ENCODE measurements around the gene CFAP20DC.
A peak's percentile ranks its signal among the peaks of the same experiment; 100 is the strongest.
"Not testable (repeated sequence)": the region's sequence is repeated elsewhere in the genome, so short reads cannot be mapped to it uniquely, and the experiment has no call there.

Gene CFAP20DC

DNA sequence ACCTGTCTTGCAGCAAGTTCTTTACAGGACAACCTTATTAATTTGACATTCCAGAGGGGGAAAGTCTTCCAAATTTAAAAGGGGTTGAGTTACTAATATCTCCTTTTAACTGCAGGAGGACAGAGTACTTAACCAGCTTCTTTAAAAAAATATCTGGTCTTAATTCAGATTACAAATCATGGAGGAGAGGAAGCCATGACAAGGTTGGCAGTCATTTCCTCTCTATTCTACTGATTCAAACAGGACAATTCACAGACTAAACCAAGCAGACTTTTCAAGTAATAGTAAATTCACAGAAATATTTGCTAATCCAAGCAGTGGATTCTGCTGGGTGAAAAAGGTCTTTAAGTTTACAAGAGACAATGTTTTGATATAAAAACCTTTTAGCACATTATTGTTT lies 185.3 kb downstream of the CFAP20DC start:
- DNase-seq, result no peak

DNA sequence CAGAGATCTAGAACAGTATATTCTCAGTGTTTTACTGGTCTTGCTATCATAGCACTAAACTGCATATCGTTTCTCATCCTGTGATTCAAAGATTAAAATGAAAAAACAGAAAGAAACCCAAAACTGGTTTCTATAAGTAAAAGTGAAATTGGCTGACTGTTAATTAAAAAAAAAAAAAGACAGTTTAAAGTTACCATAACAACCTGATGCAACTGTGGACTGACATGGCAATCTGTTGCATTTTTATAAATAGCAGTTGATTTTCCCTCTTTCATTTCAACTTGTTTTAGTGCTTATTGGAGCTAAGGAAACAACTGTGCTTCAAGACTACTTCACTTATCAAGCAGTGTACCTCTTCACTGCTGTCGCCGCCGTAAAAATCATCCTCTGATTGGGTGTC lies 186.6 kb downstream of the CFAP20DC start:
- no peak for DNase-seq

DNA sequence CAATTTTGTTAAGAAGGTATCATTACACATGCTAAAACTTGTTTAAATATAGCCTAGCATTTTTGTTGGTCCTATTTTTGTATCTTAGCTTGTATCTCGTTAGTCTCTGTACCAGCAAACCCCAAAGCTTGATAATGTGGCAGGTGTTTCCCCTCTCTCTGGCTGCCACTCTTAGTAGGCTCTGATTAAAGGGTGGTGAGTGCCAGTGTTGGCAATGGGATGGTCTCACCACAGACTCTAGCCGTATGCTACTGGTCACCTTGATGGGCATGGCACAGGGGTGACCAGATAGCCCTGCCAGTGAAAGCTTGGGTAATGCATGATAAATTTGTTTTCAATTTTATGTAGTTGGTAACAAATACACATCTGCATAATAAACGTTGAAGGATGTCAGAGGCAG lies 188.3 kb downstream of the CFAP20DC start:
- DNase-seq, result no peak

DNA sequence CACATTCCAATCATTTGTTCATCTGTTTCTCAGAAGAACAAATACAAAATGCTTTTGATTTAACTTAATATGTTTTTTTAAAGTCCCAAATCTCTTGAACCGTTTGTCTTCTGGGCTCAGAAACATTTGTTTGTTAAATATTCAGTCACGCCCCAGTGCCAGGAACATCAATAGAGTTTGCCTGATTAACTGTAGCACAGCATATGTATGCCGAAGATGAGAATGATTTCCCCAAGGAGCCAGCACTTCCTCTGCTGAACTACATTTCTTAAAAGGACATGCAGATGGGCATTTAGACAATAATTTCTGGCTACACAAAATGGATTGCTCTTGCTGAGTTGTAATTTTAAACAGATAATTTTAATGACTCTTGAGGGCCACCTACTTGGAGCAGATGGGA lies 191.7 kb downstream of the CFAP20DC start:
- no peak for DNase-seq

DNA sequence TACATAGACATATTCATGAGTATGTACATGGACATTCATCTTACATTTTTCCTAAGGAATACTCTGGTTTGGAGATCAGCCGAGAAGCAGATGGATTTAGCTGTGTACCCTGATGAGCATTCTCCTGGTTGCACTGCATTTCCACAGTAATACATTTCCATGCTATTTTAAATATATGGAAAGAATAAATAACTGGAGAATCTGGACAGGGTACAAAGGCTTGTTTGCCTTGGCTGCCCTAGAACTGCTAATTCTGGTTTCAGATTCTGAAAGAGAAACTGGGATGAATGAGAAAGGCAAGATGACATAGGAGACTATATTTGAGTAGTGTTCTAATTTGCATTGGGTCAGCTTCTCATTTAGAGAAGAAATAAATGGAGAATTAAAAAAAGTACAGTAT lies 192.4 kb downstream of the CFAP20DC start:
- DNase-seq, result no peak

DNA sequence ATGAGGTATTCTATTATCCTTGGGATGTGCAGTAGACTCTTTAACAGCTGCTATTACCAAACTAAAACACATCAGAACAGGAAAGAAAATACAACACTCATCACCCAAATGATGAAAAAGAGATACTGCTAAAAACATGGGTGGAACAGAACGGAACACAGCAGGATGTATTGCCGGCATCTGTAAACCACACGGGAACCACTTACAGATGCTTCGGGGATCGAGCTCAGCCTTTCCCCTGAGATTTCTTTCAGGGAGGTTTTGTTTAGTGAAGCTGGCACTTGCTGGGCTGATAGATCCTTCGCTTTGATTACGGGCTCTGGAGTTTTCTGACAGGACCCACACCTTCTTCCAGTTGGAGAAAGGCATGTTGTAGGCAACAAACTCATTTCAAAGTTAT lies 201.0 kb downstream of the CFAP20DC start:
- DNase-seq, result no peak

DNA sequence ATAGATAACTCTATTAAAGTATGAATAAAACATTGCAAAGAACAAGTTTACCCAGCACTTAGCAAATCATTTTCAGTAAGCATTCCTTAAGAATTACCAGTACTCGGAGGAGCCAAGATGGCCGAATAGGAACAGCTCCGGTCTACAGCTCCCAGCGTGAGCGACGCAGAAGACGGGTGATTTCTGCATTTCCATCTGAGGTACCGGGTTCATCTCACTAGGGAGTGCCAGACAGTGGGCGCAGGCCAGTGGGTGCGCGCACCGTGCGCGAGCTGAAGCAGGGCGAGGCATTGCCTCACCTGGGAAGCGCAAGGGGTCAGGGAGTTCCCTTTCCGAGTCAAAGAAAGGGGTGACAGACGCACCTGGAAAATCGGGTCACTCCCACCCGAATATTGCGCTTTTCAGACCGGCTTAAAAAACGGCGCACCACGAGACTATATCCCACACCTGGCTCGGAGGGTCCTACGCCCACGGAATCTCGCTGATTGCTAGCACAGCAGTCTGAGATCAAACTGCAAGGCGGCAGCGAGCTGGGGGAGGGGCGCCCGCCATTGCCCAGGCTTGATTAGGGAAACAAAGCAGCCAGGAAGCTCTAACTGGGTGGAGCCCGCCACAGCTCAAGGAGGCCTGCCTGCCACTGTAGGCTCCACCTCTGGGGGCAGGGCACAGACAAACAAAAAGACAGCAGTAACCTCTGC lies 207.6 kb downstream of the CFAP20DC start:
- DNase-seq, result not testable (repeated sequence)

DNA sequence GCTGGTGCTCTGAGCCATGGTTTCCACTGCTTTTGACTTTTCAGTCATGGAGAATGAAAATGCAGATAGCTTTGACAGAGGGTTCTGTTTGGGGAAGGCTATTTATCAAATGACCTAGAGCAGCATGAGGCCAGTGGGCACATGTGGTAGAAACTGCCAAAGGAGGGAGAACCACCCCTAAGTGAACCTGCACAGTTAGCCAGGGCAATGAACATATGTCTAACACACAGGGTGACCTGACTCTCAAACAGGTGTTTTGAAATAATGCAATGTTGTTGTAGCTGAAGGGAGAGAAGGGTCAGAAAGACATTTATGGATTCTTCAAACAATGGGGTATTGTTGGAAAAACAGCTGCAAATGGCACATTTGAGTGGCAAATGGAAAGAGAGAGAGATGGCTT lies 208.9 kb downstream of the CFAP20DC start:
- no peak for DNase-seq

DNA sequence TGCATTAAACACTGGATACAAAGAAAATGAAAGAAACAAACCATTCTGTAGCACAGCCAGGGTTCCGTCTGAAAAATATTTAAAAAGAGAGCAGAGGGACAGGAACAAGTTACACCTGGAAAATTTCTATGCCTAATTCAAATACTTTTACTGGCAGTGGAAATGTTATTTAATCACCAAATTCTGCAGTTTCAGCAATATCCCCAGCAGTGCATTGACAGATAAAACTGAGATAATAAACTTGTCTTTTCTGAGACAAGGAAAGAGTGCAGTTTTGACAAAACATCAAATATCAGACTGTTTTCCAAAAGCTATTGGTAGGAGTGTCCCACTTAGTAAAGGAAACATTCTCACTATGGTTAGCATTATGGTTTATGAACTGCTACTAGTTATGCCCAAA lies 209.9 kb downstream of the CFAP20DC start:
- no peak for DNase-seq

DNA sequence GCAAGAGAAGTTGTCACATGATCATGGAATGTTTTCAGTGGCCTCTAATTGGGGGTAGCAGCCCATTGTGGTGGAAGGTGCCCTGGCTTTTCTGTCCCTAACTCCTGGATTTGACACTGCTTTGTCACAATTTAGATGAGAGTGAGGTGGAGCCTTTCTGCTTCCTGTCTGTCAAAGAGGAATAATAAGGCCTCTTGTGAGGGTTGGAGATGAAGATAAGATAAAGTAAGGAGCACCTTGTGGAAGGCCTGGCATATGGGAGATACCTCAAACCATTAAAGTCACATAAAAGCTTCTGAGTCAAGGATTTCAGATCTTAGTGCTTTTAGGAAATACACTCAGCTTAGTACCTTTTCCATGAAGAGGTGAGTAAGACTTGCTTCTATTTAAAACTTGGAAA lies 210.6 kb downstream of the CFAP20DC start:
- no peak for DNase-seq

DNA sequence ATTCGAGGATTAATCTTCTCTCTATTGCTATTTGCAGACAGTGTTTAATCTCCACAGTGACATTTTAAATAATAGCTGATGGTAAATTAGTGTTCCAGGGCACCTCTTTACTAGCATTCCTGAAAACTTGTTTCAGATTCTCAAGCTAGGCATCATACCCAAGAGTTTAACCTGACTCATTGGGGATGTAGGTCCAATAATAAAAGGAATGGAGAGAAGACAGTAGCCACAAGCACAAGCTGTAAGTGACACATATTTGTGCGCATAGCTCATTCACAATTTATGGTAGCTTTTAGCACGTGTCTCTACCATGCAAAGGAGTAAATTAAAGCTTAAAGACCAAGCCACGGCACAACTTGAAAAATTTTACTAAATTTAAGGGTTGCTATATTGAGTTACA lies 212.0 kb downstream of the CFAP20DC start:
- no peak for DNase-seq

DNA sequence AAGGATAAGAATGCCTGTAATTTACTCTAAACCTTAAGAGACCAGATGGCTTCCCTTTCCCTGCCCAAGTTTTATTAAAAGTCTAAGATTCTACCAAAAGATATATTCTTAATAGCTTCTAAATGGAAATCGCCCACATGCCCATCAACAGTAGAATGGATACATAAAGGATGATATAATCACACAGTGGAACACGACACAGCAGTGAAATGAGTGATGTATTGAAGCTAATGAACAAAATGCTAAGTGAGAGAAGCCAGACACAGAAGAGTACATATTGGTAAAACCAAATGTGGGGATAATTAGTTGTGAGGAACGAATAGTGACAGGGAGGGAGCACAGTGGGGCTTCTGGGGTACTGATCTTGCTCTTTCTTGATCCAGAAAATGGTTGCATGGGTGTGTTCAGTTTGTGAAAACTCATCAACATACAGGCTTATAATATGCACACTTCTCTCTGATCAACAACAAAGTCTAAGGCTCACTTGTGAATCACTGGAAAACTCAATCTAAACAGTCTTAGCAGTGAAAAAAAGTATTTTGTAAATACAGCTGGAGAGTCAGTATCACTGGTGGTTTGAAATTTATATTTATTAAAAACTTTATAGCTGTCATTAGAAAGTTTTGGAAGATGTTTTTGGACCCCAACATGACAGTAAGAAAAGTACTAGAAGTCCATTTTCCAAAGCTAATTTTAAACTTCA lies 212.5 kb downstream of the CFAP20DC start:
- DNase-seq, result no peak

DNA sequence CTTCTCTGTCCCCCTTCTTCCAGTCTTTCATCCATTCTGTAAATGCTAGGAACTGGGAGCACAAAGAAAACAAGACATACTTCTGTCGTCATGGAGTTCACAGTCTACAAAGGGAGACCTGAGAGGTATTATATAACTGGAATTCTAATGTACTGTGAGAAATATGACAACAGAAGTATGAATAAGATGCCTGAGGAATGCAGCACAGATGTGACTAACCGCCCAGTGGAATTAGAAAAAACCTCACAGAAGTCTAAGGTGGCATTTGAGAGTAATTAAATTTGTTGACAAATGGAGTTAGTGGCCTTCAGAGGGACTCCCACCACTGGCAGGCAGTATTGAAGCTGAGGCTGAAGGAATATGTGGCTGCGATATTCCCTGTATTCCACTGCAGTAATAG lies 214.7 kb downstream of the CFAP20DC start:
- no peak for DNase-seq

DNA sequence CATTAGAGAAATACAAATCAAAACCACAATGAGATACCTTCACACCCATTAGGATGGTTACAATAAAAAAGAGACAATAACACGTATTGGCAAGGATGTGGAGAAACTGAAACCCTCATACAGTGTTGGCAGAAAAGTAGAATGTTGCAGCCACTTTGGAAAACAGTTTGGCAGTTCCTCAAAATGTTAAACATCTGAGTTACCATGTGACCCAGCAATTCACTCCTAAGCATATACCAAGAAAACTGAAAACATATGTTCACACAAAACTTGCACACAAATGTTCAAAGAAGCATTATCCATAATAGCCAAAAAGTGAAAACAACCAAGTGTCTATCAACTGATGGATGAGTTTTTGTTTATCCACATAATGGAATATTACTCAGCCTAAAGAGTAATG lies 216.3 kb downstream of the CFAP20DC start:
- DNase-seq, result no peak

DNA sequence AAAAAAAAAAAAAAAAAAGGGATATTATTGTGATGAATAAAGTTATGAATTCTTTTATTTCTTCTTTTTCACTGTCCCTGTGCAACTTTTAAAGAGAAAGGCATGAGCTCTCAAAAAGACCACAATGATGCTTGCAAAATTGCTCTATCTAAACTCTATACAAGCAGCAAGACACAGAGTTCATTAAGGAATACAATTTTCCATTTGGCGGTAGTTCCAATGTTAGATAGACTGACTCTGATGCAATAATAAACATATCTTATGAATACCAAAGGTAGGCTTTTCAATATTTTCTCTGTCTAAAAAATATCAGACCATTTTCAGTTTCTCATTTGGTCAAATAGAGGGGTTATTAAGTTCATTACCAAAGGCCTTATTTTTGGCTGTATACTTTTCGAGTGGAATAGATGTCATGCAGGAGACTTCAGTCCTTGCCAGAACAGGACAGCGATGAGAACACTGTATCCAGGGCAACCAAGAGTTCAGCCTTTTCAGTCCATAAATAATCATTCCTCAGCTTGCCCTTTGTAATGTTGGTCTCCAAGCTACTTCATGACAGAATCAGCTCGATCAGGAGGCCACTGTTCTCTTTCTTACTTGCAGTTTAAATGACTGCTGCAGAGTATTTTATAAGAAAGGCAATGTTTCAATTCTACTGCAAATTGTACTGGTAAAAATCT lies 220.4 kb downstream of the CFAP20DC start:
- no peak for DNase-seq

DNA sequence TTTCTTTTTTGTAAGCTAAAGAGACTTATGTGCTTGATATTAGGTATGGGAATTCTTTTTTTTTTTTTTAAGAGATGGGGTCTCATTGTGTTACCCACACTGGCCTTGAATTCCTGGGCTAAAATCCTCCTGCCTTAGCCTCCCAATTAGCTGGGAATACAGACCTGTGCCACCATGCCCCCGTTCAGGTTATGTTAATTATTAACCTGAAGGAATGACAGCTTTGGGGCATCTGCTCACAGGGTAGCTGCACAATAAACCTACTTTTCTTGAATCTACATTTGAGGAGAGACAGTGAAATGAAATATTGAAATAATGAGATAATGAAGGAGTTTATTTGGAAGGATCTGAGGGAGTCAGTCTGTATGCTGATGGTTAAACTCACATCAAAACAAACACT lies 225.0 kb downstream of the CFAP20DC start:
- no peak for DNase-seq

DNA sequence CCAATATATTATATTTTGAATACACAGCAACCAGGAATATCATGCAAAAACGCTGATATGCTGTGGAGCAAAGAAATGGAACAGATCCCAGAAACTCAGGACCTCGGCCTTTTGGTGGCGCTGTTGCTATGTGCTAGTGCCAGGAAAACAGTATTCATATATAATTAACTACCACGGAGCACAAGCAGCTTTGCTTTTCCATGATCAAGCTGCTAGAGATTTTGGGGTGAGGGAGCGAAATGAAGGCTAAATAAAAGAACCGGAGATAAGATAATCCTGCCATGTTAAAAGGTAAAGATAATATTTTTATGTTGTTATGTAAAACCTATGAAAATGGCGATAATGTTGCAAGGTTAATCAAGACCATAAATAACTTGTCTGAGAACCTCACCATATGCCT lies 225.5 kb downstream of the CFAP20DC start:
- peak; percentile 62 for DNase-seq

DNA sequence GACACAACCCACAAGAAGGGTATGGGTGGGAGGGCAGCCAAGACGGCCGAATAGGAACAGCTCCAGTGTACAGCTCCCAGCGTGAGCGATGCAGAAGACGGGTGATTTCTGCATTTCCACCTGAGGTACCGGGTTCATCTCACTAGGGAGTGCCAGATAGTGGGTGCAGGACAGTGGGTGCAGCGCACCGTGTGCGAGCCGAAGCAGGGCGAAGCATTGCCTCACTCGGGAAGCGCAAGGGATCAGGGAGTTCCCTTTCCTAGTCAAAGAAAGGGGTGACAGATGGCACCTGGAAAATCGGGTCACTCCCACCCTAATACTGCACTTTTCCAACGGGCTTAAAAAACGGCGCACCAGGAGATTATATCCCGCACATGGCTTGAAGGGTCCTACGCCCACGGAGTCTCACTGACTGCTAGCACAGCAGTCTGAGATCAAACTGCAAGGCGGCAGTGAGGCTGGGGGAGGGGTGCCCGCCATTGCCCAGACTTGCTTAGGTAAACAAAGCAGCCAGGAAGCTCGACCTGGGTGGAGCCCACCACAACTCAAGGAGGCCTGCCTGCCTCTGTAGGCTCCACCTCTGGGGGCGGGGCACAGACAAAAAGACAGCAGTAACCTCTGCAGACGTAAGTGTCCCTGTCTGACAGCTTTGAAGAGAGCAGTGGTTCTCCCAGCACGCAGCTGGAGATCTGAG lies 243.1 kb downstream of the CFAP20DC start:
- not testable (repeated sequence) for DNase-seq

DNA sequence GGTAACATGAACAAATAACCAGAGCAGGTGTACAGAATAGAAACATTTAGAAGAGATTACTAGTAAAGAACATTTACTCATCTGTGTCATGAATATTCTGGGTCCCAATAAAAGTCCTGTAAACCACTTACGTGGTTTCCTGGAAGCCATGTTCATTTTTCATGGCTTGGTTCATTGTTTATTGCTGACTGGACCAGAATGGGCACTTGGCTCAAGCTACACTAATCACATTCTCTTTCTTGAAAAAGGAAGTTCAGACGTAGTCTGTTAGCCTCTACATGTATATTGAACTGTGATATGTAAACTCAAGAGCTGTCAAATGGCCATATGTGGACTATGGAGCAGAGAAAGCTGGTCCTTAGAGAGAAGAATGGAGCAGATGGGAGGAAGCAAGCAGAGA lies 244.9 kb downstream of the CFAP20DC start:
- no peak for DNase-seq

DNA sequence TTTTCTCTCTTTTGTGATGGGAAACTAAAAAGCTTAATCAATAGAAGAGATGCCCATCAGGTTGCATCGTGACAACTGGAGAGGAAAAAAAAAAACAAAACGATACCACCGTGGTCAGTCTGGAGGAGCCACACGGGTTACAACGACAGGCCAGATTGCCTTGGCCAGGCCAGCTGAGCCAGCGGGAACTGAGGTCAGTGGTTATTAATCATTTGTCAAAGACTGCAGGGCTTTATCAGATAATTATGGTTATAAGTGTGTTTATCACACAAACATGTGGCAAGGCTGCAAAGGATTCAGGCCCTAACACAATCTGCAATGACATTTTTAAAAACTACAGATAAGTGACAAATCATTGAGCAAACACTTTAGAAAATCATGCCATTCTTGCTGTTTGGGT lies 248.3 kb downstream of the CFAP20DC start:
- peak; percentile 3 for DNase-seq

DNA sequence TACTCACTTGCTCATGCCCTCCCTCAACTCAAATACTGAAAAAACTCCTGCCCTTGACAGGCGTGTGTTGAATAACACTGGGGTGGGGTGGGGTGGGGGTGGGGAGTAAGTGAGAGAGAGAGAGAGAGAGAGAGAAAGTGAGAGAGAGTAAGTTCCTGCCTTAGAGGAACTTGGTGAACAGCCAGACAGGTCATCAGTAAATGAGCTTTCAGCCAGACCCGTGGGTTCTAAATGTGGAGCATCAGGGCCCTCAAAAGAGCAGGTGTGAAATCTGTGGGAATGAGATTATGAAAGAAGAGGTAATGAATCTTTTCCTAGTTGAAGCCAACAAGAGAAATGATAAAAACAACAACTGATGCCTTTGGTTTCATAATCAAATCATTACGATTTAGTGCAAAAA lies 248.9 kb downstream of the CFAP20DC start:
- DNase-seq, result no peak

DNA sequence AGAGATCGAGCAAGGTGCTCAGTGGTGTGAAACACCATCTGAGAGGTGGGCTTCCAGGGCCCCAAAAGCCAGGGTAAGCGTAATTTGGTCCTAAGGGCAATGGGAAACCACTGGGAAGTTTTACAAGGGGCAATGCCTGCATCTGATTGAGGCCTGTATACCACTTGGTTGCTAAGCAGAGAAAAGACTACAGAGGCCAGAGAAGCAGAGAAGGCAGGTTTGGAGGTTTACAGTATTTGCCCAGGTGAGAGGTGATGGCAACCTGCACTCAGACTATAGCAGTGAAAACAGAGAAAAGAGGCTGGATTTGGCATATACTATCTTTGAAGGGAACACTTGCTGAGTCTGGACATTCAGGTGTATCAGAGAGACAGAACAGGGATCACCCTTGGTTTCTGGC lies 249.8 kb downstream of the CFAP20DC start:
- DNase-seq, result no peak

DNA sequence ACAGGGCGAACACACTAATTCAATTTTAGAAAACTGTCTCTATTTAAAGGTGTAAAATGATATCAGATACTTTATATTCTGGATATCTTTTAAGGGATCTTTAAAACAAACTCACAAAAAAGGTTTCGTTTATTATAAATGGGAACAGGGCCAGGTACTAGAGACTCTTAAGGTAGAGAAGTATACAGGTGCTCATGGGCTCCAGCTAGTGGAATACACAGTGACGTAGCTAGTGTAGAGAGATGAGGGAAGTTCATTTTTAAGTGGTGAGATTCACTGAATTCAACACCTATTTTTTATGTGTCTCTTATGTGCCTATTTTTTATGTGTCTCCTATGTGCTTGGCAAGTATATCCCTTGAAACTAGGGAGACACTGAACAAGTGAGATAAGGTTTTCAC lies 250.6 kb downstream of the CFAP20DC start:
- DNase-seq, result no peak

DNA sequence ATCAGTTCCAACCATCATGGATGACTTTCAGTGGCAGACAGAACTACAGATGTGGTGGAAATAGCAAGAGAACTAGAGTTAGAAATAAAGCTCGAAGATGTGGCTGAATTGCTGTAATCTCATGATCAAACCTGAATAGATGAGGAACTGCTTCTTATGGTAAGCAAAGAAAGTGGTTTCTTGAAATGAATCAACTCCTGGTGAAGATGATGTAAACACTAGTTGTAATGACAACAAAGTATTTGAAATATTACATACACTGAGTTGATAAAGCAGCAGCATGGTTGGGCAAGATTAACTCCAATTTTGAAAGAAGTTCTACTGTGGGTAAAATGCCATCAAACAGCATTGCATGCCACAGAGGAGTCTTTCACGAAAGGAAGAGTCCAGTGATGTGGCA lies 251.5 kb downstream of the CFAP20DC start:
- no peak for DNase-seq
